ENCODE measurements around the gene ASB16. TPM values are rescaled to one million over a fixed set of nuclear protein-coding genes. Genes with fewer than 3 reads are reported as not detected.
A peak's percentile ranks its signal among the peaks of the same experiment; 100 is the strongest.

The ASB16 gene
- total RNA-seq, 2 donors from 2014 or later, result 2.3 to 3.9 TPM

DNA sequence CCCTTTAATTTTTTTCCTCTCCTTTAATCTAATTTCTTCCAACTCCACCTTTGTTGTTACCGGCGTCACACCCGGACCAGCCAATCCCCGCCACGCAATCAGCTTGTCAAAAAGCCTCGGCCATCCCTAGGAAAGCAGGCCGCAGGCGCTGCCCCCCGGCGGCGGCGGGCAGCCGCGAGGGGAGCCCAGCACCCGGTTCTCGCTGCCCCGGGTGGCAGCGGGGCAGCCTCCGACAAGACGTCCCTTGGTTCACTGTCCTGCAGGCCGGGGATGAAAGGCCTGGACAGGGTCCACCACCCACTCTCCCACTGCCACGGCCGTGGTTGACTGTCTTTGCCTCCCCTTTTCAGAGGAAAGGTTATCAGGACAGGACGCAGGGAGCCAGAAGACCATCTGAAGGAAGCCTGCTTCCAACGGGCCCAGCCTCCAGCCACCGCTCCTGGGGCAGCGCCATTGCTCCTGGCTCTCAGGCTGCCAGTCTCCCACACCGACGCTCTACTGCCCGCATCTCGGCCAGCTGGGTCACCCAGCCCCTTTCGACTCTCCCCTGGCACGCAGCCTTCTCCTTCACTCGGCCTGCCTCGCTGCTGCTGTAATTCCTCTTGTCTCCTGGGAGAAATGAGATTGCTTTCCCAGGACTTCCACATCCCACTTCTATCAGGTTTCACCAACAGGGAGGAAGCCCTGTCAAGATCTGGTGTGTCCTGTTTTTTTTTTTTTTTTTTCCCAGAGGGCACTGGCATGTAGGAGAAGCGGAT lies 51.8 kb downstream of the ASB16 start:
- Histone ChIP-seq H3K4me3 (peak overlapping the region; percentile 89), H3K36me3 (no peaks in the 10 kb centered on the region), H3K27me3 (replicated peaks; ENCODE audit: insufficient read depth) (no peaks in the 10 kb centered on the region), H3K4me1 (ENCODE audit: control insufficient read depth in 1 of 2, low read depth in 2 of 2) (peaks cover 24 to 35% of the 10 kb centered on the region in 2 donors), H3K9me3 (no peaks in the 10 kb centered on the region), H3K27ac (peak overlapping the region; percentile 95 to 96)
- ATAC-seq (ENCODE audit: insufficient number of reproducible peaks, low FRiP score, low read depth) (no peak), DNase-seq (ENCODE audit: low spot score) (no peak)
- TF ChIP-seq, protein P1, sequence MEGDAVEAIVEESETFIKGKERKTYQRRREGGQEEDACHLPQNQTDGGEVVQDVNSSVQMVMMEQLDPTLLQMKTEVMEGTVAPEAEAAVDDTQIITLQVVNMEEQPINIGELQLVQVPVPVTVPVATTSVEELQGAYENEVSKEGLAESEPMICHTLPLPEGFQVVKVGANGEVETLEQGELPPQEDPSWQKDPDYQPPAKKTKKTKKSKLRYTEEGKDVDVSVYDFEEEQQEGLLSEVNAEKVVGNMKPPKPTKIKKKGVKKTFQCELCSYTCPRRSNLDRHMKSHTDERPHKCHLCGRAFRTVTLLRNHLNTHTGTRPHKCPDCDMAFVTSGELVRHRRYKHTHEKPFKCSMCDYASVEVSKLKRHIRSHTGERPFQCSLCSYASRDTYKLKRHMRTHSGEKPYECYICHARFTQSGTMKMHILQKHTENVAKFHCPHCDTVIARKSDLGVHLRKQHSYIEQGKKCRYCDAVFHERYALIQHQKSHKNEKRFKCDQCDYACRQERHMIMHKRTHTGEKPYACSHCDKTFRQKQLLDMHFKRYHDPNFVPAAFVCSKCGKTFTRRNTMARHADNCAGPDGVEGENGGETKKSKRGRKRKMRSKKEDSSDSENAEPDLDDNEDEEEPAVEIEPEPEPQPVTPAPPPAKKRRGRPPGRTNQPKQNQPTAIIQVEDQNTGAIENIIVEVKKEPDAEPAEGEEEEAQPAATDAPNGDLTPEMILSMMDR (IDR thresholded peaks at IDR 0.05), result peak; percentile 7

DNA sequence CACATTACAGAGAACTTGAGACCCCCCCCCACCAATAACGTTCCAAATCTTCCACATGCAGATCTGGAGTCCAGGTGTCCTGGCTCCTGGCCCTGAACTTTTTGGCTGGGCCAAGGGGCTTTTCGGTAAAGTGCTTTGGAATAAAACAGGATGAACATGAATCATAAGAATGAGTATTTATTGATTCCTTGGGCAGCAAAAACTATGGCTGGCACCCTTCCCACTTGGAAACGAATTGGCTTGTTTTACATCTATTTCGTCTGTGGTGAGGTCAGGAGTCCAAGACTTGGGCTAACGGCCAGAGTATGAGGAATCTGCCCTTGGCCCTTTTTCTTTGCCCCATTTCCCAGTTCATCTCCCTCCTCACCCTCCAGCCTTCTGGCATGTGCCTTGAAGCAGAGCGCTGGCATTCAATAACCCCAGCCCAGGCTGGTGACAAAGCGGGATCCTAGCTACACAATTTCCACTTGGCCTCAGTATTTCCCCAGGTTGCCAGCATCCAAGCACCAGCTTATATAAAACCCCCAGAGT lies 53.1 kb downstream of the ASB16 start:
- H3K4me1 ChIP-seq (ENCODE audit: control insufficient read depth in 1 of 2, low read depth in 2 of 2), result peaks cover 15 to 26% of the 10 kb centered on the region in 2 donors
- ATAC-seq (ENCODE audit: insufficient number of reproducible peaks, low FRiP score, low read depth), result no peak
- H3K27me3 ChIP-seq (replicated peaks; ENCODE audit: insufficient read depth), result no peaks in the 10 kb centered on the region
- no peak for DNase-seq (ENCODE audit: low spot score)
- TF ChIP-seq, protein P1 (IDR thresholded peaks at IDR 0.05), result no peak
- no peak overlapping the region for H3K4me3 ChIP-seq
- no peaks in the 10 kb centered on the region for H3K9me3 ChIP-seq
- peak overlapping the region; percentile 49 to 96 for H3K27ac ChIP-seq
- no peaks in the 10 kb centered on the region for H3K36me3 ChIP-seq

Other genes with a start within 250 kb of the ASB16 start
- not detected for gene PPY, start 228.2 kb upstream of the ASB16 start, total RNA-seq
- gene PYY, start 216.8 kb upstream of the ASB16 start, total RNA-seq, result not detected
- gene NAGS, start 166.1 kb upstream of the ASB16 start, total RNA-seq, result under 1 TPM in 1 of 2 donors, not detected in 1; 0.92 TPM
- 10 to 100 TPM; 21.9 to 24.4 TPM for gene TMEM101, start 155.7 kb upstream of the ASB16 start, total RNA-seq
- 10 to 100 TPM; 24.9 to 30.8 TPM for gene LSM12, start 104.0 kb upstream of the ASB16 start, total RNA-seq
- gene G6PC3, start 100.0 kb upstream of the ASB16 start, total RNA-seq, result 10 to 100 TPM; 26.4 to 54.6 TPM
- 100 to 1,000 TPM in 1 of 2 donors, 10 to 100 TPM in 1; 76.9 to 115 TPM for gene HDAC5, start 47.1 kb upstream of the ASB16 start, total RNA-seq
- gene HROB, start 28.8 kb upstream of the ASB16 start, total RNA-seq, result 1 to 10 TPM in 1 of 2 donors, under 1 TPM in 1; 0.85 to 2.6 TPM
- 10 to 100 TPM; 20.4 to 42.8 TPM for gene TMUB2, start 16.3 kb downstream of the ASB16 start, total RNA-seq
- 10 to 100 TPM; 46.5 to 55.8 TPM for gene ATXN7L3, start 29.2 kb downstream of the ASB16 start, total RNA-seq
- gene UBTF, start 49.0 kb downstream of the ASB16 start, total RNA-seq, result 10 to 100 TPM; 48.2 to 55.4 TPM
- gene SLC4A1, start 97.4 kb downstream of the ASB16 start, total RNA-seq, result under 1 TPM in 1 of 2 donors, not detected in 1; 0.56 TPM
- gene RUNDC3A, start 137.9 kb downstream of the ASB16 start, total RNA-seq, result under 1 TPM in 1 of 2 donors, not detected in 1; 0.81 TPM
- gene SLC25A39, start 154.1 kb downstream of the ASB16 start, total RNA-seq, result 10 to 100 TPM; 63.2 to 74.6 TPM
- 100 to 1,000 TPM; 203 to 292 TPM for gene GRN, start 174.6 kb downstream of the ASB16 start, total RNA-seq
- under 1 TPM in 1 of 2 donors, not detected in 1; 0.63 TPM for gene FAM171A2, start 193.1 kb downstream of the ASB16 start, total RNA-seq
- gene ITGA2B, start 218.9 kb downstream of the ASB16 start, total RNA-seq, result 1 to 10 TPM in 1 of 2 donors, under 1 TPM in 1; 0.28 to 3.4 TPM